Activated CD4-positive, alpha-beta T cell treated with anti-CD3 and anti-CD28 coated beads for 4 hours (primary cell): ENCODE data around the gene NID1.
A peak's percentile ranks its signal among the peaks of the same experiment; 100 is the strongest.

Experiments used
- DNase-seq, 2 donors: peaks; one replicate each; pipeline ENCODE4 v3.0.0-alpha.2; 2020

Gene NID1, protein sequence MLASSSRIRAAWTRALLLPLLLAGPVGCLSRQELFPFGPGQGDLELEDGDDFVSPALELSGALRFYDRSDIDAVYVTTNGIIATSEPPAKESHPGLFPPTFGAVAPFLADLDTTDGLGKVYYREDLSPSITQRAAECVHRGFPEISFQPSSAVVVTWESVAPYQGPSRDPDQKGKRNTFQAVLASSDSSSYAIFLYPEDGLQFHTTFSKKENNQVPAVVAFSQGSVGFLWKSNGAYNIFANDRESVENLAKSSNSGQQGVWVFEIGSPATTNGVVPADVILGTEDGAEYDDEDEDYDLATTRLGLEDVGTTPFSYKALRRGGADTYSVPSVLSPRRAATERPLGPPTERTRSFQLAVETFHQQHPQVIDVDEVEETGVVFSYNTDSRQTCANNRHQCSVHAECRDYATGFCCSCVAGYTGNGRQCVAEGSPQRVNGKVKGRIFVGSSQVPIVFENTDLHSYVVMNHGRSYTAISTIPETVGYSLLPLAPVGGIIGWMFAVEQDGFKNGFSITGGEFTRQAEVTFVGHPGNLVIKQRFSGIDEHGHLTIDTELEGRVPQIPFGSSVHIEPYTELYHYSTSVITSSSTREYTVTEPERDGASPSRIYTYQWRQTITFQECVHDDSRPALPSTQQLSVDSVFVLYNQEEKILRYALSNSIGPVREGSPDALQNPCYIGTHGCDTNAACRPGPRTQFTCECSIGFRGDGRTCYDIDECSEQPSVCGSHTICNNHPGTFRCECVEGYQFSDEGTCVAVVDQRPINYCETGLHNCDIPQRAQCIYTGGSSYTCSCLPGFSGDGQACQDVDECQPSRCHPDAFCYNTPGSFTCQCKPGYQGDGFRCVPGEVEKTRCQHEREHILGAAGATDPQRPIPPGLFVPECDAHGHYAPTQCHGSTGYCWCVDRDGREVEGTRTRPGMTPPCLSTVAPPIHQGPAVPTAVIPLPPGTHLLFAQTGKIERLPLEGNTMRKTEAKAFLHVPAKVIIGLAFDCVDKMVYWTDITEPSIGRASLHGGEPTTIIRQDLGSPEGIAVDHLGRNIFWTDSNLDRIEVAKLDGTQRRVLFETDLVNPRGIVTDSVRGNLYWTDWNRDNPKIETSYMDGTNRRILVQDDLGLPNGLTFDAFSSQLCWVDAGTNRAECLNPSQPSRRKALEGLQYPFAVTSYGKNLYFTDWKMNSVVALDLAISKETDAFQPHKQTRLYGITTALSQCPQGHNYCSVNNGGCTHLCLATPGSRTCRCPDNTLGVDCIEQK

GRCh38 chr1:236064674-236065508, at the start of gene NID1:
NID1 (minus strand) TSS chr1:236065090; CDS start chr1:236065079, 11 bp downstream.
- peak; percentile 9 to 12 for DNase-seq

DNA sequence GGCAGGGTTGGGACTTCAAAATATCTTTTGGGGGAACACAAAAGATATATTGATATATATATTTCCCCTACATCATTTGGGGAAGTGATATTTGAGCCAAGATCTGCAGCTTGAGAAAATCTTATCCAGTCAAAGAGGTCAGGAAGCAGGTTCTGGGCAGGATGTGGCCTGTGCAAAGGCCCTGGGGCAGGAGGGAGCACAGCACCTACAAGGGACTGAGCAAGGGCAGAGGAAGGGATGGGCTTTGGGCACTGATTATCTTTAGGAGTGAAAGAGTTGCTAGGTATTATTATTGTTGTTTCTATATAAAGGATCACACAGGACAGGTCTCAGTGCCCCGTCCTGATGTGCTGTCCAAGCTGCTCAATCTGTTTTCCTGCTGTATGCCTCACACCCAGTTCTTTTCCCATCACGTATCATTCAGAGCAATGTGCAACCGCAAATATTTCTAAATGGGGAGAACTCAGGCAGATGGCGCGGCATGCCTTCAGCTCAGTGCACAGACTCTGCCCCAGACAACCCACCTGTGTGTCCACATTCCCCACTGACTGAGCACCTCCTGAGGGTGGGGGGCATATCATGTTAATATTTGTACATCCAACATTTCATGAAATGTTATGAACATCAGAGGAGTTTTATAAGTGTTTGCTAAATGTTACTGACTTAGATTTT, 49.3 kb upstream of the NID1 start:
- DNase-seq: no peak

DNA sequence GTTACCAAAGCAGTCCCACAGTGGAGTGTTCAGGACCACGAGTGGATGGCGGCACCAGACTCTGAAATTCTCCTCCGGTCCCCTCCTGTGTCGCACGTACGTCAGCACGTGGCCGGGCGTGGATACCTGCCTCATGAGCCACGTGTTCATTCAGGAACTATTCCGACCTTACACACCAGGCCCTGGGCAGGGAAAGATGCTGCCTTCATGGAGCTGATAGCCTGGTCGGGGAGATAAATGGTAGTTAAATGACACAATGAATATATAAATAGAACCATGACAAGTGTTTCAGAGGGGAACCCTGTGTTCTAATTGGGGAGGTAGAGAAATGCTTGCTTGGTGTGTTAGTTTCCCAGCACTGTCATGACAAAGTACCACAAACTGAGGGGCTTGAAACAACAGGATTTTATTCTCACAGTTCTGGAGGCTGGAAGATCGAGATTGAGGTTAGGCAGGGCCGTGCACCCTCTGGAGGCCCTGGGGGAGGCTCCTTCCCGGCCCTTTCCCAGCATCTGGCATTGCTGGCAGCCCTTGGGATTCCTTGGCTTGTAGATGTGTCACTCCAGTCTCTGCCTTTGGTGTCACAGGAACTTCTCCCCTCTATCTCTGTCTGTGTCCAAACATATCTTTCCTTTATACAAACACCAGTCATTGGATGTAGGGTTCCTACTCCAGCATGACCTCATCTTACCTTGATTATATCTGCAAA, 48.6 kb upstream of the NID1 start:
- no peak for DNase-seq

- DNase-seq: no peak
Observed at GRCh38 chr1:236112332-236112627, 47.4 kb upstream of the NID1 start.

DNA sequence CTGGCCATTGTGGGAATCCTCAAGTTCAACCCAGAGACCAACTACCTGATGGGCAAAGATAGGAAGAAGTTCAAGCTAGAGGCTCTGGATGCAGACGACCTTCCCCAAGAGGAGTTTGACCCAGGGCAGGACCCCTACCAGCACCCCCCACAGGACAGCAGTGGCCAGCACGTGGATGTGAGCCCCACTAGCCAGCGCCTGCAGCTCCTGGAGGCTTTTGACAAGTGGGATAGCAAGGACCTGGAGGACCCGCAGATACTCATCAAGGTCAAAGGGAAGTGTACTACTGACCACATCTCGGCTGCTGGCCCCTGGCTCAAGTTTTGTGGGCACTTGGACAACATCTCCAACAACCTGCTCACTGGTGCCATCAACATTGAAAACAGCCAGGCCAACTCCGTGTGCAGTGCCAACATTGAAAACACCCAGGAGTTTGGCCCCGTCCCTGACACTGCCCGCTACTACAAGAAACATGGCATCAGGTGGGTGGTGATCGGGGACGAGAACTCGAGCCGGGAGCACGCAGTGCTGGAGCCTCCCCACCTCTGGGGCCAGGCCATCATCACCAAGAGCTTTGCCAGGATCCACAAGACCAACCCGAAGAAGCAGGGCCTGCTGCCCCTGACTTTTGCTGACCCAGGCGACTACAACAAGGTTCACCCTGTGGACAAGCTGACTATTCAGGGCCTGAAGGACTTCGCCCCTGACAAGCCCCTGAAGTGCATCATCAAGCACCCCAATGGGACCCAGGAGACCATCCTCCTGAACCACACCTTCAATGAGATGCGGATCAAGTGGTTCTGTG, 46.8 kb upstream of the NID1 start:
- no peak for DNase-seq

GRCh38 chr1:236110137-236110536, 45.2 kb upstream of the NID1 start:
- DNase-seq: no peak

GRCh38 chr1:236108027-236108648, 43.2 kb upstream of the NID1 start:
- DNase-seq: no peak

- no peak for DNase-seq
Observed at GRCh38 chr1:236107121-236107907, 42.4 kb upstream of the NID1 start.

DNA sequence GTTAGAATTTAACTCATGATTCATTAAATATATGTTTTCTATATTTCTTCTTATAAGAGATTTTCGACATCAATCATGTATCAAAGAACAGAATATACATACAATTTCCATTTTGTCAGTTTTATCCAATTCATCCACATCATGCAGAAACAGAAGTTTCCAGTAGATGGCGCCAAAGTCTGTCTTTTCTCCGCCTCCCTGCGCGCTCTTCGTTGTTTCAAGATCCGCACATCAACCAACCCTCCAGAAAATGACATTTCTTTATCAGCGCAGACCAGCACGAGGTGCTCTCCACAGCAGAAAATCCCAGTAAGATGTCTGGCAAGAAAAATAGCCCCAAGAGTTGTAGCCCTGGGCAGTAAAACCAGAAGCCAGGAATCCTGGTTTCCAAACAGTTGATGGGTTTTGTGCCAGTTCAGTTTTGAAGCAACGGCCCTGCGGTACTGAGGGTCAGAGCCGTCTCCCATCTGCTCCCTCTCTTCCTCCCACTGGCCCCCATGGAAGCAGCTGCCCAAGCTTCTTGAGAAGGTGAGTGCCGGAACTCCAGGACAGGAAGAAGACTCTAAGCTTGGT, 38.8 kb upstream of the NID1 start:
- peak; percentile 55 to 69 for DNase-seq

DNA sequence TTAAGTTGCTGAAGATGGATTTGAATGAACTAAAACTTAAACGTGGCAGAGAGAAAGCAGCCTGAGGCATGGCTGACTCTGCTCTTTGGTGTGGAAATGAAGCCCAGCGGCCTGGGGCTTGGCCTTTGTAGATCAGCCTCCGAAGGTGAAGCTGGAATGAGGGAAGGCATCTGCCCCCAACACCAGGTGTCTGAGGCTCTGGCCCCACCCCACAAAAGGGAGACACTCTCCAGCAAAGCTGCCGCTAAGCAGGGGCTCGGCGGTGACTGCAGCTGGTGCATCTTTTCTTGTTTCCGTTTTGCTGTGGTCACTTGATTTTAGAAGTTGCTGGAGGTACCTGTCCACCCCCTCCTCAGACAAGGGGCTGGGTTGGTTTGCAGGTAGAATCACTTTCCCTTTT, 38.2 kb upstream of the NID1 start:
- DNase-seq: no peak

DNA sequence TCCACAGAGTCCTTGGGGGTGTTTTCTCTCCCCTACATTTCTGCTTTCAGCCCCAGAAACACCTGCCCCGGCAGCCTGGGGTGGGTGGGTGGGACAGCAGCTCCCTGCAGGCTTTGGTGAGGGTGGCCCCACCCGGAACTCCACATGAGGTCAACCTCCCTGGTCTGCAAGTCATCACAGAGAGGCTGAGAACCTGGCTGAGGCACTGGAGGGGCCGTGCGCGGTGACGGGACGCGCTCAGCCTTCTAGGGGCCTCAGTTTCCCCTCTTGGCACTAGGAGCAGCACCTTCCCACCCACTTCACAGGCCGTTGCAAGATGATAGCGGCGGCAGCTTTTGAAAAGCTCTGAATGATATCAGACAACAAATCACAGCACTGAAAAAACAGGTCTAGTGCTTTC, 37.7 kb upstream of the NID1 start:
- no peak for DNase-seq

- DNase-seq: no peak
Observed at GRCh38 chr1:236101233-236102200, 36.6 kb upstream of the NID1 start.

DNA sequence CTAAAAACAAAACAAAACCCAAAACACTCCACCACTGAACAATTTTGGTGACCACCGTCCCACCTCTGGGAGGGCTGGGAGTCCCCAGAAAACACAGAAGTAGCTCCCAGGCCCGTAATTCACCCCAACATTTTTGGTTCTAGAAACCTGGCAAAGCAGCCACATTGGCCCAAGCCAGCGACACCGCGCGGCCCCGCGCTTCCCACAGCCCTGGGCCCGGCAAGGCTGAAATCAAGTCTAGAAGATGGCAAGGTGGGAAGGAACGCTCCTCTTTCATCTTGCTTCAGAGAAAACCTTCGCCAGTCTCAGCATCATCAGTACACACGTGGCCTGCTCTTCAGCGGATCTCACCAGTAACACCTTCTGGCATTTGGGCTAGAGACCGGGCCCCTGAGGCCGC, 35.9 kb upstream of the NID1 start:
- DNase-seq: no peak

DNA sequence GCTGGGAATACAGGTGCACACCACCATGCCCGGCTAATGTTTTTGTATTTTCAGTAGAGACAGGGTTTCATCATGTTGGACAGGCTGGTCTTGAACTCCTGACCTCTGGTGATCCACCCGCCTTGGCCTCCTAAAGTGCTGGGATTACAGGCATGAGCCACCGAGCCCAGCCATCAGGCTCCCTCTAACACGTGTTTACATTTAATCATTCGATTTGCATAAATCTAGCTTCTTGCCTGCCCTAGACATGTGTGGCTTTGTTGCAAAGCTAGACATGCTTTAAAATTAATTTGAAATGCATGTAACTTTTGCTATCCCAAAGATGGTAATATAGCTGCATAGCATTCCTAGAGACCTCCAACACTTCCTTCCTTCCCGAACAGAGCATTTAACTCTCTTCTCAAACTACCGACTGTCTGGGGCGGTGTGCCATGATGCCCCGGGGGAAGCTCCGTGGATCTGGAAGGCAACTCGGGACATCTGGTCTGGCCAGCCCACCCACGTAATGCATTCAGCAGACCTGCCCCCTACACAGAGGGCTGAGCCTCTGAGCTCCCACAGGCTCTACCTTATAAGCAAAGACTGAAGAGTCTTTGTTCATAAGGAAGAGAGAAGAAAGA, 34.6 kb upstream of the NID1 start:
- no peak for DNase-seq

DNA sequence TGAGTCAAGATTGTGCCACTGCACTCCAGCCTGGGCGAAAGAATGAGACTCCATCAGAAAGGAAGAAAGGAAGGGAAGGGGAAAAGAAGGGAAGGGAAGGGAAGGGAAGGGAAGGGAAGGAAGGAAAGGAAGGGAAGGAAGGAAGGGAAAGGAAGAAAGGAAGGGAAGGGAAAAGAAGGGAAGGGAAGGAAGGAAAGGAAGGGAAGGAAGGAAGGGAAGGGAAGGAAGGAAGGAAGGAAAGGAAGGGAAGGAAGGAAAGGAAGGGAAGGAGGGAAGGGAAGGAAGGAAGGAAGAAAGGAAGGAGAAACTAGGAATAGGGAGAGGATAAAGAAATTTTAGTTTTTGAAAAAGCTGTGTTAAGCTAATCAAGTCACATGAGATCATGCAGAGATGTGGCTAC, 33.4 kb upstream of the NID1 start:
- DNase-seq: no peak

DNA sequence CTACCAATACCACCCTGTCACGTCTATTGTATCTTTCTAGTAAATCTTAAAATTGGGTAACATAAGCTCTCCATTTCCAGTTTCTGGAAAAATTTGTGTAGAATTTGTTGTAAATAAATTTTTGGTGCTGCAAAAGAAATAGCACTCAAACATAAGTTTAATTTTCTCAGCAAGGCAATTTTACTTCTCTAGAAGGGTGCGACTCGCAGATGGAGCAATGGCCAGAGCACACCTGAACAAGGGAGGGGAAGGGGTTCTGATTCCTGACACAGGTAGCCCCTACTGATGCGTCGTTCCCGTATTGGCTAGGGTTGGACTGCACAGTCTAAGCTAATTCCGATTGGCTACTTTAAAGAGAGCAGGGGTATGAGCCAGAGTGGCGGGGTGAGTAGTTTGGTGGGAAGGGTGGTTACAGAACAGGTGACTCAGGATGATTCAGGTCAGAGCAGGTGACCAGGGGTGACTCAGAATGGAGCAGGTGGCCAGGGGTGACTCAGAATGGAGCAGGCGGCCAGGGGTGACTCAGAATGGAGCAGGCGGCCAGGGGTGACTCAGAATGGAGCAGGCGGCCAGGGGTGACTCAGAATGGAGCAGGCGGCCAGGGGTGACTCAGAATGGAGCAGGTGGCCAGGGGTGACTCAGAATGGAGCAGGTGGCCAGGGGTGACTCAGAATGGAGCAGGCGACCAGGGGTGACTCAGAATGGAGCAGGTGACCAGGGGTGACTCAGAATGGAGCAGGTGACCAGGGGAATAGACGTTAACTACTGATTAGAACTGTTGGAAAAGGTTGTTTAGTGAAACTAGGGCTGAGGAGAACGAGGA, 32.0 kb upstream of the NID1 start:
- peak; percentile 69 to 75 for DNase-seq
